GM23248 (cell line): ENCODE results near the gene POFUT1.

ENCODE experiments used
- EZH2 ChIP-seq: fragments of 200-600 bp; sonication (generic); IDR thresholded peaks from 2 replicates; pipeline ENCODE4 v1.6.1; 2018; ENCODE audit warnings: antibody characterized with exemption, mild to moderate bottlenecking; ENCODE audit not compliant: insufficient read depth, poor library complexity, severe bottlenecking
- EZH2phosphoT487 ChIP-seq: fragments of 200-600 bp; sonication (generic); IDR thresholded peaks from 2 replicates; pipeline ENCODE4 v1.6.1; 2018; ENCODE audit warnings: antibody characterized with exemption, moderate library complexity, mild to moderate bottlenecking, low read depth; ENCODE audit not compliant: insufficient read depth

GRCh38 chr20:32215147-32215546, 7.5 kb downstream of the POFUT1 start:
- TF ChIP-seq EZH2phosphoT487: no peak
- no peak for TF ChIP-seq EZH2
